Putamen (tissue), 1 donor: Measurements from ENCODE around the gene C1QTNF7.
A peak's percentile ranks its signal among the peaks of the same experiment; 100 is the strongest.

Experiments used
- DNase-seq: peaks from one replicate; pipeline ENCODE4 v3.0.0-alpha.2; 2016; ENCODE audit warnings: low spot score

Gene C1QTNF7

GRCh38 chr4:15457406-15458201 lies 29.8 kb downstream of the C1QTNF7 start:
- DNase-seq = peak; percentile 49

- no peak for DNase-seq
Measured at GRCh38 chr4:15458616-15459015, 30.8 kb downstream of the C1QTNF7 start.

GRCh38 chr4:15459706-15460105 lies 31.9 kb downstream of the C1QTNF7 start:
- DNase-seq = no peak

- no peak for DNase-seq
Measured at GRCh38 chr4:15466596-15466995, 38.8 kb downstream of the C1QTNF7 start.

- DNase-seq = no peak
Measured at GRCh38 chr4:15469402-15470127, 41.7 kb downstream of the C1QTNF7 start, which contains the start of gene CC2D2A. Gene CC2D2A, plus strand, starts transcription at chr4:15469882. Its CDS starts 6,051 bp downstream, at chr4:15475933.

GRCh38 chr4:15470128-15470475 lies 42.3 kb downstream of the C1QTNF7 start:
- DNase-seq = no peak

- no peak for DNase-seq
Measured at GRCh38 chr4:15476396-15476795, 48.6 kb downstream of the C1QTNF7 start.

- DNase-seq = no peak
Measured at GRCh38 chr4:15478724-15479088, 50.9 kb downstream of the C1QTNF7 start.

GRCh38 chr4:15479089-15479912 lies 51.5 kb downstream of the C1QTNF7 start:
- peak; percentile 91 for DNase-seq

GRCh38 chr4:15479913-15480185 lies 52.0 kb downstream of the C1QTNF7 start:
- DNase-seq = no peak

- DNase-seq = no peak
Measured at GRCh38 chr4:15481961-15482745, 54.3 kb downstream of the C1QTNF7 start.

GRCh38 chr4:15482842-15483241 lies 55.0 kb downstream of the C1QTNF7 start:
- DNase-seq = no peak

GRCh38 chr4:15488136-15488535 lies 60.3 kb downstream of the C1QTNF7 start:
- DNase-seq = no peak

- DNase-seq = no peak
Measured at GRCh38 chr4:15488658-15489470, 61.0 kb downstream of the C1QTNF7 start.

- no peak for DNase-seq
Measured at GRCh38 chr4:15489551-15489950, 61.7 kb downstream of the C1QTNF7 start.

- DNase-seq = no peak
Measured at GRCh38 chr4:15493411-15493810, 65.6 kb downstream of the C1QTNF7 start.

GRCh38 chr4:15495621-15496020 lies 67.8 kb downstream of the C1QTNF7 start:
- DNase-seq = no peak
